CD4-positive, alpha-beta memory T cell (primary cell): ENCODE data around the gene IL19. TPM values are rescaled to one million over a fixed set of nuclear protein-coding genes. Genes with fewer than 3 reads are reported as not detected.

Experiments
- CTCF ChIA-PET: fragments of 350-600 bp; sonication (Branson Sonifier 250); formaldehyde crosslinking; loops from one replicate; lab custom pipeline; 2021; ENCODE audit warnings: inconsistent platforms; ENCODE audit not compliant: partially characterized antibody; lab: Charles Lee
- POLR2A ChIA-PET: fragments of 350-600 bp; sonication (Branson Sonifier 250); formaldehyde crosslinking; loops from one replicate; lab custom pipeline; 2021; ENCODE audit not compliant: partially characterized antibody; lab: Charles Lee
- DNase-seq, 5 donors: peaks; one replicate each; pipeline versions ENCODE4 v3.0.0 to v3.0.0-alpha.2; 2020 to 2022; ENCODE audit warnings: mixed read lengths in 1 of 5
- H3K27ac ChIP-seq: one replicate; pipeline ENCODE4 v1.7.0; 2013; ENCODE audit warnings: low read depth, low read length
- H3K27me3 ChIP-seq: 2 replicates; pipeline ENCODE4 v1.7.0; 2013; ENCODE audit warnings: mild to moderate bottlenecking, low read length, moderate library complexity; ENCODE audit not compliant: insufficient read depth
- H3K36me3 ChIP-seq: 2 replicates; pipeline ENCODE4 v1.7.0; 2013; ENCODE audit warnings: mild to moderate bottlenecking, low read length, moderate library complexity; ENCODE audit not compliant: insufficient read depth
- H3K4me1 ChIP-seq: 2 replicates; pipeline ENCODE4 v1.7.0; 2013; ENCODE audit warnings: mild to moderate bottlenecking, low read length, moderate library complexity; ENCODE audit not compliant: insufficient read depth
- H3K4me3 ChIP-seq, 2 donors: one replicate each; pipeline ENCODE4 v1.7.0; 2013; ENCODE audit warnings: low read length in 2 of 2, mild to moderate bottlenecking in 1 of 2
- H3K9me3 ChIP-seq, 2 donors: one replicate each; pipeline ENCODE4 v1.7.0; 2013; ENCODE audit warnings: low read length in 2 of 2, control low read depth in 1 of 2; ENCODE audit not compliant: control insufficient read depth in 1 of 2
- H3K27ac Mint-ChIP-seq, 7 donors: one replicate each; pipeline ENCODE4 v1.8.0; 2020 to 2021; ENCODE audit warnings: mixed read lengths in 7 of 7, mild to moderate bottlenecking in 6 of 7, inconsistent platforms in 3 of 7, moderate library complexity in 3 of 7
- H3K27me3 Mint-ChIP-seq, 2 donors: one replicate each; pipeline ENCODE4 v1.8.0; 2020 to 2021; ENCODE audit warnings: mixed read lengths in 2 of 2
- H3K36me3 Mint-ChIP-seq, 2 donors: one replicate each; pipeline ENCODE4 v1.8.0; 2020 to 2021; ENCODE audit warnings: mixed read lengths in 2 of 2, inconsistent platforms in 1 of 2, mild to moderate bottlenecking in 1 of 2
- H3K4me1 Mint-ChIP-seq, 4 donors: one replicate each; pipeline ENCODE4 v1.8.0; 2020 to 2021; ENCODE audit warnings: mixed read lengths in 4 of 4, mild to moderate bottlenecking in 1 of 4
- H3K4me3 Mint-ChIP-seq, 8 donors: one replicate each; pipeline ENCODE4 v1.8.0; 2020 to 2021; ENCODE audit warnings: mixed read lengths in 8 of 8, mild to moderate bottlenecking in 7 of 8, moderate library complexity in 6 of 8, inconsistent platforms in 3 of 8
- H3K9me3 Mint-ChIP-seq, 8 donors: one replicate each; pipeline ENCODE4 v1.8.0; 2020 to 2021; ENCODE audit warnings: mixed read lengths in 8 of 8, mild to moderate bottlenecking in 5 of 8, inconsistent platforms in 3 of 8, moderate library complexity in 1 of 8
- intact Hi-C: fragments of 100-400 bp; cut with micrococcal nuclease; formaldehyde crosslinking; loops from one replicate; pipeline ENCODE4 v1.15.1; 2023
- polyA plus RNA-seq, 2 donors: library from polyadenylated mRNA; unstranded; fragments of 300-500 nt; fragmentation: Illumina TruSeq; gene quantifications; one replicate each; pipeline ENCODE4 v1.2.3, GENCODE V29; 2021
- total RNA-seq, 2 experiments: library from RNA; stranded (reverse); gene quantifications; one replicate each; pipeline ENCODE4 v1.2.3, GENCODE V29; 2021

IL19 gene
- total and polyA plus RNA-seq, 4 experiments from 2014 or later: not detected

- Histone ChIP-seq H3K27ac (no peak overlapping the region), H3K27me3 (no peaks in the 10 kb centered on the region), H3K4me1 (no peaks in the 10 kb centered on the region), H3K36me3 (no peaks in the 10 kb centered on the region), H3K4me3 (no peak overlapping the region), H3K9me3 (no peaks in the 10 kb centered on the region)
- DNase-seq: no peak
- Mint-ChIP-seq H3K36me3 (peaks cover 5 to 16% of the 10 kb centered on the region in 2 donors), H3K4me3 (no peak overlapping the region), H3K27me3 (peaks cover 10 to 20% of the 10 kb centered on the region in 2 donors), H3K4me1 (no peaks in the 10 kb centered on the region), H3K27ac (no peak overlapping the region), H3K9me3 (peaks cover 0 to 33% (median 16%) of the 10 kb centered on the region in 8 donors)
- POLR2A ChIA-PET: interaction anchor here (0.8 to 1.7 kb wide), 3 partner anchors 9 to 51 kb away, joined by 3 to 8 read pairs (median 3); no protein-coding TSS in a partner anchor
- intact Hi-C loops: no loop called here
- CTCF ChIA-PET: interaction anchor here (1.0 to 3.8 kb wide), 7 partner anchors 8 to 61 kb away, joined by 3 to 14 read pairs (median 9); partner anchors contain the start of gene IL20
Measured at GRCh38 chr1:206872139-206872538, 101.6 kb downstream of the IL19 start.

DNA sequence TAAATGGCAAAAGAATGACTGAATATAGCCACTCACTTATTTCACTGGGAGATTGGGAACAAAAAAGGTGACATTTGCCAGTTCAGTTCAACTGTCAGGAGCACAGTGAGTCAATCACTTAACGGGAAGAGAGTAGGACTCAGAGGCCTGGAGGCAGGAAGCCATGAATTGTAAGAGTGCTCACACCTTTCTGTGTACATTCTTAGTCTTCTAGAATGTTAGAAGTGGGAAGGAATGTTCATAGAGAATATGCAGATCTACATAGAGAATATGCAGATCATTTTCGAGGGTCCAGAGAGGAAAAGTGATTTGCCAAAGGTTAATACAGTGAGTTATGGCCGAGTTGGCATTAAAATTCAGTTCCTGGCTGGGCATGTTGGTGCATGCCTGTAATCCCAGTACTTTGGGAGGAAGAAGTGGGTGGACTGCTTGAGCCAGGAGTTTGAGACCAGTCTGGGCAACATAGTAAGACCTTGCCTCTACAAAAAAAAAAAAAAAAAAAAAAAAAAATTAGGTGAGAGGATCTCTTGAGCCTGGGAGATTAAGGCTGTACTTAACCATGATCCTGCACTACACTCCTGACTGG is 103.1 kb downstream of the IL19 start:
- Histone ChIP-seq H3K9me3 (peaks cover 0 to 4% of the 10 kb centered on the region in 2 donors), H3K27ac (no peak overlapping the region), H3K4me1 (no peaks in the 10 kb centered on the region), H3K36me3 (no peaks in the 10 kb centered on the region), H3K4me3 (no peak overlapping the region), H3K27me3 (no peaks in the 10 kb centered on the region)
- DNase-seq: no peak
- Mint-ChIP-seq H3K36me3 (peaks cover 10 to 22% of the 10 kb centered on the region in 2 donors), H3K4me3 (no peak overlapping the region), H3K27me3 (peaks cover 11 to 14% of the 10 kb centered on the region in 2 donors), H3K27ac (no peak overlapping the region), H3K9me3 (peaks cover 0 to 48% (median 28%) of the 10 kb centered on the region in 8 donors), H3K4me1 (no peaks in the 10 kb centered on the region)
- CTCF ChIA-PET: interaction anchor here (0.9 to 2.9 kb wide), 3 partner anchors 9 to 39 kb away, joined by 3 to 14 read pairs (median 3); partner anchors contain the start of gene IL20
- intact Hi-C loops: no loop called here
- POLR2A ChIA-PET: no interaction called here

GRCh38 chr1:206875752-206876377 is 105.3 kb downstream of the IL19 start:
- H3K27ac ChIP-seq: no peak overlapping the region
- no peaks in the 10 kb centered on the region for H3K27me3 ChIP-seq
- no peaks in the 10 kb centered on the region for H3K4me1 ChIP-seq
- peaks cover 3 to 7% of the 10 kb centered on the region in 2 donors for H3K27me3 Mint-ChIP-seq
- H3K4me3 Mint-ChIP-seq: no peak overlapping the region
- peaks cover 0 to 4% of the 10 kb centered on the region in 2 donors for H3K9me3 ChIP-seq
- no peak overlapping the region for H3K27ac Mint-ChIP-seq
- H3K4me1 Mint-ChIP-seq: no peaks in the 10 kb centered on the region
- ChIA-PET POLR2A (no interaction called here), CTCF (no interaction called here)
- no peak overlapping the region for H3K4me3 ChIP-seq
- DNase-seq: no peak
- no peaks in the 10 kb centered on the region for H3K36me3 ChIP-seq
- H3K36me3 Mint-ChIP-seq: peaks cover 10 to 31% of the 10 kb centered on the region in 2 donors
- H3K9me3 Mint-ChIP-seq: peaks cover 0 to 60% (median 35%) of the 10 kb centered on the region in 8 donors
- intact Hi-C loops: no loop called here

GRCh38 chr1:206878456-206878855 is 107.9 kb downstream of the IL19 start:
- Mint-ChIP-seq H3K4me1 (no peaks in the 10 kb centered on the region), H3K4me3 (no peak overlapping the region), H3K36me3 (peaks cover 8 to 27% of the 10 kb centered on the region in 2 donors), H3K27ac (no peak overlapping the region), H3K27me3 (peaks cover 3 to 7% of the 10 kb centered on the region in 2 donors), H3K9me3 (peaks cover 0 to 45% (median 31%) of the 10 kb centered on the region in 8 donors)
- no peaks in the 10 kb centered on the region for H3K4me1 ChIP-seq
- H3K4me3 ChIP-seq: no peak overlapping the region
- no peak overlapping the region for H3K27ac ChIP-seq
- H3K9me3 ChIP-seq: peaks cover 0 to 4% of the 10 kb centered on the region in 2 donors
- CTCF ChIA-PET: interaction anchor here (1.2 to 1.9 kb wide), 3 partner anchors 34 to 143 kb away, joined by 3 to 5 read pairs (median 4); no protein-coding TSS in a partner anchor
- intact Hi-C loops: no loop called here
- no peaks in the 10 kb centered on the region for H3K36me3 ChIP-seq
- DNase-seq: no peak
- no peaks in the 10 kb centered on the region for H3K27me3 ChIP-seq
- POLR2A ChIA-PET: interaction anchor here (0.8 to 2.3 kb wide), 2 partner anchors 22 to 33 kb away, joined by 3 to 10 read pairs; no protein-coding TSS in a partner anchor

DNA sequence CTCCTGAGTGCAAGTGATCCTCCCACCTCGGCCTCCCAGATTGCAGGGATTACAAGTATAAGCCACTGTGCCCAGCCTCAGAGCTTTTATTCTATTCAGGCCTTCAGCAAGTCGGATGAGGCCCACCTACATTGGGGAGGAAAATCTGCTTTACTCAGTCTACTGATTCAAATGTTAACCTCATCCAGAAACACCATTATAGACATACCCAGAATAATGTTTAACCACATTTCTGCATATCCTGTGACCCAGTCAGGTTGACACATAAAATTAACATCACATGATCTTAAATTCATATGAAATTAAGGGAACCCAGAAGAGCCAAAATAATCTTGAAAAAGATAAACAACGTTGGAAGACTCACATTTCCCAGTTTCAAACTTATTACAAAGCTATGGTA is 109.7 kb downstream of the IL19 start:
- POLR2A ChIA-PET: interaction anchor here (1.0 to 1.7 kb wide), 3 partner anchors 8 to 19 kb away, joined by 3 to 5 read pairs (median 3); no protein-coding TSS in a partner anchor
- no peaks in the 10 kb centered on the region for H3K4me1 ChIP-seq
- intact Hi-C loops: no loop called here
- CTCF ChIA-PET: interaction anchor here (1.0 to 1.8 kb wide), 2 partner anchors 31 to 101 kb away, joined by 3 to 4 read pairs; no protein-coding TSS in a partner anchor
- DNase-seq: no peak
- Mint-ChIP-seq H3K4me3 (no peak overlapping the region), H3K27ac (no peak overlapping the region), H3K4me1 (no peaks in the 10 kb centered on the region), H3K27me3 (peaks cover 5 to 7% of the 10 kb centered on the region in 2 donors), H3K36me3 (peaks cover 5 to 23% of the 10 kb centered on the region in 2 donors), H3K9me3 (peaks cover 0 to 41% (median 28%) of the 10 kb centered on the region in 8 donors)
- no peak overlapping the region for H3K27ac ChIP-seq
- peaks cover 0 to 4% of the 10 kb centered on the region in 2 donors for H3K9me3 ChIP-seq
- H3K27me3 ChIP-seq: no peaks in the 10 kb centered on the region
- no peak overlapping the region for H3K4me3 ChIP-seq
- H3K36me3 ChIP-seq: no peaks in the 10 kb centered on the region

DNA sequence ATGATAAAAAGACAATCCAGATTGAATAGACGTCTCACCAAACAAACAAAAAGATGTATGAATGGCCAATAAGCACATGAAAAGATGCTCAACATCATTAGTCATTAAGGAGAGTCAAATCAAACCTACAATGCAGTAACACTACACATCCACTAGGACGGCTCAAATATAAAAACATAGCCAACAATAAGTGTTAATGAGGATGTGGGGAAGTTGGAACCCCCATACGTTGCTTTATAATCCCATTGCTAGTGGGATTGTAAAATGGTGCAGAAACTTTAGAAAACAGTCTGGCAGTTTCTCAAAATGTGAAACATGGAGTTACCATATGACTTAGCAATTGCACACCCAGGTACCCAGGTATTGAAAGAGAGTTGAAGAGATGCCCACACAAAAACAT is 112.0 kb downstream of the IL19 start:
- Mint-ChIP-seq H3K4me3 (no peak overlapping the region), H3K4me1 (no peaks in the 10 kb centered on the region), H3K27me3 (peaks cover 5 to 8% of the 10 kb centered on the region in 2 donors), H3K36me3 (peaks cover 5 to 15% of the 10 kb centered on the region in 2 donors), H3K27ac (no peak overlapping the region), H3K9me3 (peaks cover 0 to 23% (median 16%) of the 10 kb centered on the region in 8 donors)
- CTCF ChIA-PET: interaction anchor here (1.2 to 3.9 kb wide), 4 partner anchors 9 to 30 kb away, joined by 5 to 15 read pairs (median 12); partner anchors contain the start of gene IL20
- DNase-seq: no peak
- Histone ChIP-seq H3K4me3 (no peak overlapping the region), H3K9me3 (peaks cover 0 to 4% of the 10 kb centered on the region in 2 donors), H3K36me3 (no peaks in the 10 kb centered on the region), H3K27me3 (no peaks in the 10 kb centered on the region), H3K4me1 (no peaks in the 10 kb centered on the region), H3K27ac (no peak overlapping the region)
- POLR2A ChIA-PET: no interaction called here
- intact Hi-C loops: no loop called here

GRCh38 chr1:206883160-206883559 is 112.6 kb downstream of the IL19 start:
- intact Hi-C loops: no loop called here
- ChIA-PET CTCF (interaction anchor here (1.2 to 3.9 kb wide), 4 partner anchors 10 to 29 kb away, joined by 5 to 15 read pairs (median 12); partner anchors contain the start of gene IL20), POLR2A (interaction anchor here (1.0 to 2.2 kb wide), 4 partner anchors 10 to 29 kb away, joined by 3 to 7 read pairs (median 4); no protein-coding TSS in a partner anchor)
- Histone ChIP-seq H3K27me3 (no peaks in the 10 kb centered on the region), H3K4me3 (no peak overlapping the region), H3K9me3 (peaks cover 0 to 4% of the 10 kb centered on the region in 2 donors), H3K4me1 (no peaks in the 10 kb centered on the region), H3K27ac (no peak overlapping the region), H3K36me3 (no peaks in the 10 kb centered on the region)
- Mint-ChIP-seq H3K36me3 (peaks cover 5 to 13% of the 10 kb centered on the region in 2 donors), H3K4me1 (peaks cover 0 to 2% (median under 1%) of the 10 kb centered on the region in 4 donors), H3K9me3 (peaks cover 0 to 17% (median 11%) of the 10 kb centered on the region in 8 donors), H3K27me3 (peaks cover 5 to 8% of the 10 kb centered on the region in 2 donors), H3K27ac (no peak overlapping the region), H3K4me3 (no peak overlapping the region)
- no peak for DNase-seq
